GM21576 (cell line): ENCODE data around the gene CAAP1.
"Not testable (repeated sequence)": the region's sequence is repeated elsewhere in the genome, so short reads cannot be mapped to it uniquely, and the experiment has no call there.

Experiments
- ATAC-seq: cut with Tn5 transposase; IDR thresholded peaks from one replicate; pipeline ENCODE4 v1.9.1; 2021; ENCODE audit warnings: mild to moderate bottlenecking, moderate library complexity; ENCODE audit not compliant: unreplicated experiment

The CAAP1 gene

GRCh38 chr9:26850995-26851394, 41.6 kb downstream of the CAAP1 start:
- no peak for ATAC-seq

- no peak for ATAC-seq
Measured at GRCh38 chr9:26833792-26834191, 58.8 kb downstream of the CAAP1 start.

- not testable (repeated sequence) for ATAC-seq
Measured at GRCh38 chr9:26828391-26828955, 64.1 kb downstream of the CAAP1 start.

- no peak for ATAC-seq
Measured at GRCh38 chr9:26814799-26815198, 77.8 kb downstream of the CAAP1 start.

GRCh38 chr9:26813247-26813646, 79.4 kb downstream of the CAAP1 start:
- ATAC-seq, result no peak

GRCh38 chr9:26812217-26812616, 80.4 kb downstream of the CAAP1 start:
- no peak for ATAC-seq

GRCh38 chr9:26811106-26811505, 81.5 kb downstream of the CAAP1 start:
- ATAC-seq, result no peak

GRCh38 chr9:26809795-26810194, 82.8 kb downstream of the CAAP1 start:
- no peak for ATAC-seq

- no peak for ATAC-seq
Measured at GRCh38 chr9:26807161-26807560, 85.4 kb downstream of the CAAP1 start.

GRCh38 chr9:26802921-26803320, 89.7 kb downstream of the CAAP1 start:
- no peak for ATAC-seq

GRCh38 chr9:26801772-26802171, 90.8 kb downstream of the CAAP1 start:
- no peak for ATAC-seq

GRCh38 chr9:26800322-26800721, 92.3 kb downstream of the CAAP1 start:
- no peak for ATAC-seq

- no peak for ATAC-seq
Measured at GRCh38 chr9:26791274-26791673, 101.3 kb downstream of the CAAP1 start.
